Measurements from ENCODE around the gene CEP170B.
"Not testable (repeated sequence)": the region's sequence is repeated elsewhere in the genome, so short reads cannot be mapped to it uniquely, and the experiment has no call there.

CEP170B gene

DNA sequence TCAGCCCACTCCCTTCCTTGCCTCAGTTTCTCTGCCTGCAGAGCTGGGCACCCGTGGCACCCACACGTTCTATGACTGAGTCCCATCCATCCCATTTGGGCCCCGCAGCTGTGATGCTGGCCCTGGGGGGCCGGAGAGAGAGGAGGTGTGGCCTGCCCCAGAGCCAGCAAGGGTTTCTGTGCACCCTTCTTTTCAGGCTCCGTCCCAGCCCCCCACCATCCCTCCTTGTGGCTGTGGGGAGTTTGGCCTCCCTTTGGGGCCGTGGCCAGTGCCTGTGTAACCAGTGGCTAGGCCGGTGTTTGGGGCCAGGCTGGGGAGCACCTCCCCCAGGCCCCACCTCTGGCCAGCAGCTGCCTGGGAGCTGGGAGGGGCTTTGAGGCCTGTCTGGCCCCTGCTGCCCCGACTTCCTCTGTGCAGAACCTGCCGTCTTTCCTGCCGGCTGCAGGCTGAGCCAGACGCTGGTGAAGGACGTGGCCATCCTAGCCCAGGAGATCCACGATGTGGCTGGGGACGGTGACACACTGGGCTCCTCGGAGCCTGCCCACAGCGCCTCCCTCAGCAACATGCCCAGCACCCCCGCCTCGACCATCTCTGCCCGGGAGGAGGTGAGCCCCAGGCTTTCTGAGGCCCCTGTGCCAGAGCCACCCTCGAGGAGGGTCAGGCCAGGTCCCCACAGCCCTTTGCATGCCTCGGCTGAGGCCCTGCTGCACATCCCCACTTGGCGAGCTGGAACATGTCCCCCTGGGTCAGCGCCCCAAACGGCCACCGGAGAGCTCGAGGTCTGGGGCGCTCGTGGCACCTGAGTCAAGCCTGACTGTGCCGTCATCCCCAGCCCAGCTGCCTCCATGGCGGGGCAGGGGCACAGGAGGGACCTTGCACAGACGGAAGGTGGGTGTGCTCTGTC lies 27.7 kb downstream of the CEP170B start:
- no peak for DNase-seq

DNA sequence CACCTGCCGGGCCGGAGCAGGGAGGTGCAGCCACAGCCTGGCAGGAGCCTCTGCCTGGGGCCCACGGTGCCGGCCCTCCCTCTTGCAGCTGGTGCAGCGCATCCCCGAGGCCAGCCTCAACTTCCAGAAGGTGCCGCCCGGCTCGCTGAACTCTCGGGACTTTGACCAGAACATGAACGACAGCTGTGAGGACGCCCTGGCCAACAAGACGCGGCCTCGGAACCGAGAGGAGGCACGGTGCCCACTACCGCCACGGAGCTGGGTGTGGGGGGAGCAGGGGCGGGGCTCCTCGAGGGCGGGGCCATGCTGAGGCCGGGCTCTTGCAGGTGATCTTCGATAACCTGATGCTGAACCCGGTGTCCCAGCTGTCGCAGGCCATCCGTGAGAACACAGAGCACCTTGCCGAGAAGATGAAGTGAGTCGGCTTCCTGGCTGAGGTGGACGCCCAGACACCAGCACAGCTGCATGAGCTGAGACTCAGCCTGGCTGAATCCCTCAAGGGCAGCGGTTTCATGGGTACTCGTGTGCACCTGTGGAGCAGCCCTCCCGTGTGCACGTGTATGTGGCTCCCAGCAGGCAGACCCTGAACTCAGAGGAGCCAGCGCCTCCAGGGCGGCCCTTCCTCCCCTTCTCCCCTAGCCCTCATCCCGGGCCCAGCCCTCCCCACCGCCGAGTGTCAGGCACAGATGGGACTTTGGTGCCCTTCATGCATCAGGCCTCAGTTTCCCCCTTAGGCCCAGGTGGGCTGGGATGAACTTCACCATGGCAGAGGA lies 28.6 kb downstream of the CEP170B start:
- DNase-seq = no peak

DNA sequence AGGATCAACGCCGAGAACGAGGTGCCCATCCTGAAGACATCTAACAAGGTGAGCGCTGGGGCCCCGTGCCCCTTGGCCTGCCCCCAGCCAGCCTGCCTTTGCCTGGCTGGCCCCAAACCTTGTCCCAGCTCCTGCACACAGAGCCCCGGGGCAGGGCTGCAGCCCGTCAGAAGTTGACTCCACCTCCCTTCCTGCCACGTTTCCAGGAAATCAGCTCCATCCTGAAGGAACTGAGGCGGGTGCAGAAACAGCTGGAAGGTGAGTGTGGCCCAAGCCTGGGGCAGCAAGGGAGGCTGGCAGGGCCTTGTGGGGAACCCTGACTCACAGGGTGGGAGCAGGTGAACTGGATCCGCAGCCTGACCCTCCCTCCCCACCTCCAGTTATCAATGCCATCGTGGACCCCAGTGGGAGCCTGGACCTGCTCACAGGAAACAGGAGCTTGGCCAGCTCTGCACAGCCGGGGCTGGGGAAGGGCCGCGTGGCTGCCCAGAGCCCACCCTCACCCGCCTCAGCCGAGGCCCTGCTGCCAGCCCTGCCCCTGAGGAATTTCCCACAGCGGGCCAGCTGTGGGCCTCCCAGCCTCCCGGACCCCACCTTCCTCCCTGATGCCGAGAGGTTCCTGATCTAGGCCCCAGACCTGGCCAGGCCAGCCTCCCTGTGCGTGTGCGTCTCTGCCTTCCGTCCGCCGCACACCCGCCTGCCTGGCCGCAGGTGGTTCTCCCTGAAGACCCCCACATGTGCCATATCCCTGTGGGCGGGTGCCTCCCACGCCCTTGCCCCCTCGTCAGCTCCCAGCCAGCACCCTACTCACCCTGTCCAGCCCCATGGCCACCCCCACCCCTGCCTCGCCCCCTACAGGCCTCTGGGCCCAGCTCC lies 29.5 kb downstream of the CEP170B start:
- DNase-seq = no peak

- no peak for DNase-seq
These were observed 30.2 kb downstream of the CEP170B start for GRCh38 chr14:104895207-104895785.

GRCh38 chr14:104895786-104896661 lies 31.0 kb downstream of the CEP170B start:
- DNase-seq = peak; percentile 48 to 78

DNA sequence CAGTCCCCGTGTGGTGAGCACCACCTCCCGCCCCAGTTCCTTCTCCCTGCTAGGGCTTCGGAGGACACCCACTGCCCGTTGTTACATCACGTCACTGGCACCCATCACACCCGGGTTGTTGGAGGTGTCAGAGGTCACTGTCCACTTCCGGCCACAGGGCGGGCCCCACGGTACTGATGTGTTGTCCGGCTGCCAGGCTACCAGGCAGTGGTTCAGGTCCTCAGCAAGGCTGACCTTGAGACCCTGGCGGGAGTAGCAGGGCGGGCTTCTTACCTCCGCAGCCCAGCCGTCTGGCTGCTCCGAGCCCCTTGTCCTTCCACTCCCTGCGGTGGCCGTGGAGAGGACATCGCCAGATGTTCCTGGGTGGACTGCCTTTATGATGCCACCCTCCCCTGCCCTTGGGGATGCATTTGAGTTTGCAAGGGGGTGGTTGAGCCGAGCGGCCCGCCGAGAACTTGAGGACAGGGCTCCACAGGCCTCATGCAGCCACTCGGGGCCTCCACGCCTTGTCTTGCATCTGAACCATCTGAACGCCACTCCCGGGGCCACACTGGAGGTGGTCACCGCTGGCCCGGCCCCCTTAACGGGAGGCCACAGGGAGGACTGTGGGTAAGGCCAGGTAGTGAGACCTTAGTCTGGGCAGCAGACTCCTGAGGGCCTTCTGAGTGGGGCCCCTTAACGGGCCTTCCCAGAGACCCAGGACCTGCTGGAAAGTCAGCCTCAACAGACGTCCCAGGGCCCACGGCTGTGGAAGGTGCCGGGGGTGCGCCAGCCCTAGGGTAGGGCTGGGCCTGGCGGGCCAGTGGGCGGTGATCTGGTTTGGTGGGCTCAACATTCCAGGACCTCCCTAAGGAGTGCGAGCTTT lies 32.5 kb downstream of the CEP170B start:
- no peak for DNase-seq

- DNase-seq = no peak
These were observed 33.1 kb downstream of the CEP170B start for GRCh38 chr14:104898195-104898558.

DNA sequence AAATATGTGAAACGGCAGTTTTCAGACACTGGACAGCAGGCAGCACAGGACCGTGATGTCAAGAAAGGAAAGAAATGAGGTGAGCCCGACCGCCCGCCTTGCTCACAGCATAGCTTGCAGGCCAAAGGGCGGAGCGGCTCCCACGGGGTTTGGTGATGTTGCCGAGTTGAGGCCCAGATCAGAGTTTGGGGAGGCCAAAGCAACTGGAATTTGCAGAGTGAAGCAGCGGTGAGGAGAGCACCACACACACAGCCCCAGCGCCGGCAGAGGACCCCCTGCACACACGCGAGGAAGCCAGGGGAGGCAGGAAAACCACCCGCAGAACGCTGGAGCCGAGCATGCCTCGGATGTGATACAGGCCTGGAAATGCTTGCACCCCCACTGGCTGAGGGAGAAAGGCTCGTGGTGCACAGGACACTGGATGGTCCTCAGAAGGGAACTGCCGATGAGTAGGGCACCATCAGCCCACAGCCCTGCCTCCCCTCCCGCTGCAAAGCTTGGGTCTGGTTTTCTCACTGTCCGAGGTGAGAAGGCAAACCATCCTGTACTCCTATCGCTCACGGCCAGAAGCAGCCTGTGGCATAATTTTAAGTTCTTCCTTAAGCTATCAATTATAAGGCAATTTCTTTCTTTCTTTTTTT lies 33.9 kb downstream of the CEP170B start:
- no peak for DNase-seq

DNA sequence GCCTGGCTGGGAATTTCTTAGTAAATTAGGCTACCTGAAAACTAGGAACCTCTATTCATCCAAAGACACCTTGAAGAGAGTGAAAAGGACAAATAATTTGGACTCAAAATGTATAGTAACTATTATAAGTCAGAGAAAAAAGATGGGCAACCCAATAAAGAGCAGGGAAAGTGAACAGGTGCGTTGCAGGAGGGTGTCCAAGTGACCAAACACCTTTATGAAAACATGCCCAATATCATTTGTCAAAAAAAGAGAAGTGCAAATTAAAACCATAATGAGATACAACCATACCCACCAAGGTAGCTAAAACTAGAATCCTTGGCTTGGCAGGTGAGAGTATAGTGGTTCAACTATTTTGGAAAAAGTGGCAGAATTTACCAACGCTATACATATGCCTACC lies 34.7 kb downstream of the CEP170B start:
- DNase-seq = no peak

GRCh38 chr14:104900639-104901512 lies 35.8 kb downstream of the CEP170B start:
- no peak for DNase-seq

DNA sequence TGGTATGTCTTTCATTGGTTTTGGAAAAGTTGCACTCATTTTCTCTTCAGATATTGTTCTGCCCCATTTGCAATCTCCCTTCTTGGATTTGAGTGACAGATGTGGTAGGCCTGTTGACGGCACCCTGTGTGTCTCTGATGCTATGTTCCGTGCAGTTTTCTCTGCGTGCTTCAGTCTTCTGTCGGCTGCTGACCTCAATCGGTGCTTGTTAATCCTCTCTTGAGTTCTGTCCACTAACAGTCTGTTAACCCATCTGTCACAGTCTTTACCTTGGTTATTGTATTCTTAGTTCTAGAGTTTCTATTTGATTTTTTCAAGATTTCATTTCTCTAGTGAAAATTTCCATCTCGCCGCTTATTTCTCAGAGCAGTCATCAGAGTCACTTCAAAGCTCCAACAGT lies 38.9 kb downstream of the CEP170B start:
- DNase-seq = peak; percentile 90 to 96

- peak in 1 of 2 experiments; percentile 51 for DNase-seq
These were observed 39.8 kb downstream of the CEP170B start for GRCh38 chr14:104904650-104905578.

- DNase-seq = not testable (repeated sequence)
These were observed 40.5 kb downstream of the CEP170B start for GRCh38 chr14:104905579-104905933.

GRCh38 chr14:104908303-104908702 lies 43.2 kb downstream of the CEP170B start:
- DNase-seq = no peak

GRCh38 chr14:104912053-104912452 lies 47.0 kb downstream of the CEP170B start:
- no peak for DNase-seq

- DNase-seq = peak; percentile 99 to 100
These were observed 48.4 kb downstream of the CEP170B start for GRCh38 chr14:104913435-104913834.

GRCh38 chr14:104917116-104917515 lies 52.0 kb downstream of the CEP170B start:
- DNase-seq = no peak

- no peak for DNase-seq
These were observed 52.9 kb downstream of the CEP170B start for GRCh38 chr14:104917993-104918392.
